H7 (cell line): ENCODE results near the gene SPATA31D1. TPM values are rescaled to one million over a fixed set of nuclear protein-coding genes. Genes with fewer than 3 reads are reported as not detected.

Experiments used
- DNase-seq: peaks from one replicate; pipeline ENCODE4 v3.0.0; 2012
- H3K27me3 ChIP-seq: 2 replicates; pipeline ENCODE4 v1.6.0; 2011; ENCODE audit warnings: mild to moderate bottlenecking, low read length; ENCODE audit not compliant: control insufficient read depth, insufficient read depth
- H3K36me3 ChIP-seq: replicated peaks from 2 replicates; pipeline ENCODE4 v1.5.1; 2011; ENCODE audit warnings: low read length; ENCODE audit not compliant: control insufficient read depth, insufficient read depth
- H3K4me3 ChIP-seq: 2 replicates; pipeline ENCODE4 v1.5.1; 2011; ENCODE audit warnings: low read depth, mild to moderate bottlenecking, control low read depth, low read length, moderate library complexity; ENCODE audit not compliant: insufficient read depth
- total RNA-seq: library from RNA; depleted of rRNA; stranded (reverse); fragments of >200 nt; shearing (Covaris generic); gene quantifications from 2 replicates; pipeline ENCODE4 v1.2.3, GENCODE V29; 2014; rRNA removed

SPATA31D1 gene
- total RNA-seq, 1 experiment from 2014 or later: not detected

- Histone ChIP-seq H3K4me3 (no peak overlapping the region), H3K36me3 (no peaks in the 10 kb centered on the region), H3K27me3 (no peaks in the 10 kb centered on the region)
- DNase-seq: no peak
These were observed 50.3 kb downstream of the SPATA31D1 start for GRCh38 chr9:82038897-82039296.

Other genes with a start within 250 kb of the SPATA31D1 start
- gene SPATA31D4, start 60.3 kb upstream of the SPATA31D1 start, total RNA-seq: not detected in 2 replicates
- gene SPATA31D3, start 45.3 kb upstream of the SPATA31D1 start, total RNA-seq: not detected in 2 replicates